ENCODE data around the gene OR2A25. TPM values are rescaled to one million over a fixed set of nuclear protein-coding genes. Genes with fewer than 3 reads are reported as not detected.
"Not testable (repeated sequence)": the region's sequence is repeated elsewhere in the genome, so short reads cannot be mapped to it uniquely, and the experiment has no call there.

OR2A25 gene, protein sequence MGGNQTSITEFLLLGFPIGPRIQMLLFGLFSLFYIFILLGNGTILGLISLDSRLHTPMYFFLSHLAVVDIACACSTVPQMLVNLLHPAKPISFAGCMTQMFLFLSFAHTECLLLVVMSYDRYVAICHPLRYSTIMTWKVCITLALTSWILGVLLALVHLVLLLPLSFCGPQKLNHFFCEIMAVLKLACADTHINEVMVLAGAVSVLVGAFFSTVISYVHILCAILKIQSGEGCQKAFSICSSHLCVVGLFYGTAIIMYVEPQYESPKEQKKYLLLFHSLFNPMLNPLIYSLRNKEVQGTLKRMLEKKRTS
- polyA plus RNA-seq (2013, experiment 1 of 2; ENCODE audit: insufficient read length): not detected
- polyA plus RNA-seq (2013, experiment 2 of 2; ENCODE audit: insufficient read length): not detected

DNA sequence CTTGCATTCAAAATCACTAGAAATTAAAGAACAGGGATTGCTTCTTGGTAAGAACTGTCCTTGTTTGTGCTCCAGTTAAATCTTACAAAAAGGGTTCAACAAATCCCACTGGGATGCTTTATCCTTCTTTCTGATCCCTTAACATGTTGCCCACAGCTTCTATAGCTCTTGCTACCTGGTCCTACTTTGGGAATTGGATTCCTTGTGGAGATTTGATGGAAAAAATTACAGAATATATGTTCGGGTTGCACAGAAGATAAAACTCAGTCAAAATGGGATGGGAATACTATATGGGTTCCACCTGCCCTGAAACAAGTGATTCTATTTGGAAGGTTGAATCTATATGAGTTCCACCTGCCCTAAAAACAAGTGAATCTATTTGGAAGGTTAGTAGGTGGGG, at the start of gene OR2A25:
TSS of gene OR2A25 (plus strand) at position 301 of the 400 bp plus-strand sequence. CDS start 4,409 bp downstream, outside the sequence.
- no peak for DNase-seq

DNA sequence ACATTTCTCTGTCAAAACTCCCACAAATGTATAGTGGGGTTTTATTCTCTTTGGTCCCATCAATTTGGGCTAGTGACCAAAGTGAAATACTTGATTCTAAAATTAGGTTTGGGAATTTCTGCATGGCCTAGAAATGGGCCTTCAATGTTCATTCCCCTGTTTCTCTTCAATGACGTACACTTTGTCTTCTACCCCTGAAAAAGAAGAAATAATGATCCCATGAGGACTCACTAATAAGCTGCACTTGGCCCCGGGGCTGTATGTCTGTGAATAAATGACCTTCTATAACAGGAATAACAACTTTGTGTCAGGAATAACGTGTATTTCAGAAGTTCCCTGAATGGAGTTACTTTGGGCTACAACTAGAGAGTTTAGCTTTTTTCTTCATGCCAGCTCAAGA, 49.3 kb upstream of the OR2A25 start:
- no peak for DNase-seq

DNA sequence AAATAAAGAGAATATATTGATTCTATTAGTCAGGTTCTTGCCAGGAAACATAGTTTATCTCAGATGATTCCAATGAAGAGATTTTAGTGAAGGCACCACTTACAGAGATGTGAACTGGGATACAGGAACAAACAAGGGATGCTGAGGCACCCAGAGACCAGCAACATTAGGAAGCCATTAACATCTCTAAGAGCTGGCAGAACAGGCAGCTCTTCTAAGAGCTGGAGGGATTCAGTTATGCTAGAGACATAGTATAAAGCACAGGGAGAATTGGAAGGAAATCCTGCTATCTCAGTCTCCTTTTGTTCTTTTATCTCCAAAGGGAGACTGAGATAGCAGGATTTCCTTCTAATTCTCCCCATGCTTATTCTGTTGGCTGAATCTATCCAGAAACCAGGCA, 47.4 kb upstream of the OR2A25 start:
- no peak for DNase-seq

DNA sequence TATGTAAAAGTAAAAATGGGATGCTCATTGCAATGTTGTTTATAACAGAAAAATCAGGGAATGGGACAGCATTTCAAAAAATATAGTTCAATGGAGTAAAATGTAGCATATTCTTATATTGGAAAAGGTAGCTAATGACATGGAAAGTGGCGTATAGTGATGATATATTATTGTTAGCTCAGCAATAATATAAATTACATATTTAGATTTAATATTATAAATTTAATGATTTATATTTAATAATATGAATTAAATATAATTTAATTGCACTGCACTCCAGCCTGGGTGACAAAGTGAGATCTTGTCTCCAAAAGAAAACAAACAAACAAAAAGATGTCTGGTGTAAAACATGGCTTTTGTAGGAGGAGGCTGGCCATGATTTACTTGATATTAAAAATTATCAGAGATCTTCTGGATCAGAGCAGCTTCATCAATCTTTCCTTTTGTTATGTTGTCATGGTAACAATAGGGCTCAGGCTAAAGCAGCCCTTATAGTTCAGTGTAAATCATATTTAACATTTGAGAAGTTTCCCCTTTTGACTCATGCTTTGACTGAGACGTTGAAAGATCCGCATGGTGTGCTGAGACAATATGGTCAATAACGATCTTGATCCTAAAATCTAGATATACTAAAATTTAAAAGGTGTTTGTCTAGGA, 46.3 kb upstream of the OR2A25 start:
- no peak for DNase-seq

DNA sequence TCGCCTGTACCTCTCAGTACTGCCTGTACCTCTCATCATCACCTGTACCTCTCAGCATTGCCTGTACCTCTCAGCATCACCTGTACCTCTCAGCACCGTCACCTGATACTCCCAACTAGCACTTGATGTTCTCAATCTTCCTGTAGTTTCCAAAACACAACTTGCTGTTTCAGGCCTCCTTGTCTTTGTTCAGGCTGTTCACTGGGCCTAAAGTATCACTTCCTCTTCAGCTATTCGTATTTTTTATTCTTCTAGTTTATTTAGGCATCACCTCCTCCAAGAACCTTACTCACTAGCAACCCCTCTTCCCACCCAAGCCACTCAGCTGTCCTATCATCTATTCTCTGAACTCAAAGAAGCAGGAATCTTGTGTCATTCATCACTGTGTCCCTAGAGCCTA, 45.4 kb upstream of the OR2A25 start:
- no peak for DNase-seq

DNA sequence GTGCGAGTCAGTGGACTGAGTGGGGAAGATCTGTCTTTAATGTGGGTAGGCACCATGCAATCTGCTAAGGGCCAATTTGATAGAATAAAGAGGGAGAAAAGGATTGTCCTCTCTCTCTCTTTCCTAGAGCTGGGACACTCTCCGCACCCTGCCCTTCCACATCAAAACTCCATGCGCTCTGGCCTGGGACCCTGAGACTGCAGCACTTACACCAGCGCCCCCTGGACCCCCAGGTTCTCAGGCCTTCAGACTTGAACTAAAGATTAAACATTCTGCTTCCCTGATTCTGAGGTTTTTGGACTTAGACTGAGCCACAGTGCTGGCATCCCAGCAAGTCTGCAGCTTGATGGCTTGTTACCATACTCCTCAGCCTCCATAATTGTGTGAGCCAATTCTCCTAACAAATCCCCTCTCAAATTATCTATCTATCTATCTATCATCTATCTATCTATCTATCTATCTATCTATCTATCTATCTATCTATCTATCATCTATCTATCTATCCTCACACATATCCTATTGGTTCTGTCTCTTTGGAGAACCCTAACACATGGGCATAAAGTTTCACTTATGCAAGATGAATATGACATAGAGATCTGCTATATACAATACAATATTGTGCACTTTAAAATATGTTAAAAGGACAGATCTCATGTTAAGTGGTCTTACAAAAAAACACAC, 43.3 kb upstream of the OR2A25 start:
- no peak for DNase-seq

DNA sequence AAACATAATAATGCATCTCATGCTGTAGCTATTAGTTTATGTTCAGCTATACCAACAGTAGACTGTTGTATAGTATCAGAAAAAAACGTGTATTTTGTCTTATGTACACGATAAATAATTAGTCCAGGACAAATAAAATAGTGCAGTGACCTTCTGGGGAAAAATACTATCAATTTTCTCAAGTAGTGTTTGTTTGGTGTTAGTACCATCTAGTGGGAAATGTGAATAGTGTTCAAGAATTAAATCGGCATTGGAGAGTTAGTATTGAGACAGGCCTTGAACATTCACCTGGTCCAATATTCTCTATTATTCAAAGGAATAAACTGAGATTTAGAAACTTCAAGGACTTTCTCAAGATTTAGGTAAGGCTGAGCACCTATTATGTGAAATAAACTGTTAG, 42.5 kb upstream of the OR2A25 start:
- DNase-seq: peak; percentile 45

DNA sequence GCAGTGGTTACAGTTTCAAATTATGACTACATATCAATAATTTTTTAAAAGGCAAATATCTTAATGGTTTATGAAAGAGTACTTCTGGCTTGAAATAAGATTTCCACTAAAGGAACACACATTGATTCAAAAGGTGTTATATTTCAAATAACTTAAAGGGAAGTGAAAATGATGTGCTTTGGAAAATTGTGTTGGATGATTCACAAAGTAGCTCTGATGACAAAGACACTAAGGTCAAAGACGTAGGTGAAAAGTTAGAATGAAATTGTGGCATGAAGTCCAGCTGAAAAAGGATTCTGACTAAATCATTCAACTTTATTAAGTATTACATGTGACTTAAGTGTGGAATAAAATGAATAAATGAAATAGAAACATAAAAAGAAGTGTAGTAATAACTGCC, 41.6 kb upstream of the OR2A25 start:
- no peak for DNase-seq

DNA sequence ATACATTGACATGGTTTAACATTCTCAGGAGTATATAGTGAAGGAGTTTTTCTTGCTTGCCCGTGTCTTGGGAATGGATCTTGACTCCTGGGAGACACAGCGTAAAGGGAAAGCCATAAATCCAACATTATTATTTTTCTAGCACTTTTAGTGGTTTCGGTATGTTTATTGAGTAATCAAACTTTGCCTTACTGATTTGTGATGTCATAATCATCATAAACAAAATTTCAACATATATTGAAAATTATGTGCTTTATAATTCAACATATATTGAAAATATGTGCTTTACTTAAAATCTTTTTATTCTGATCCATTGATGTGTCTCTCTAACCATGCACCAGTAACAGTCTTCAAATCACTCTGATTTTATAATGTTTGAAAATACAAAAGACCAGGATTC, 41.1 kb upstream of the OR2A25 start:
- DNase-seq: no peak

DNA sequence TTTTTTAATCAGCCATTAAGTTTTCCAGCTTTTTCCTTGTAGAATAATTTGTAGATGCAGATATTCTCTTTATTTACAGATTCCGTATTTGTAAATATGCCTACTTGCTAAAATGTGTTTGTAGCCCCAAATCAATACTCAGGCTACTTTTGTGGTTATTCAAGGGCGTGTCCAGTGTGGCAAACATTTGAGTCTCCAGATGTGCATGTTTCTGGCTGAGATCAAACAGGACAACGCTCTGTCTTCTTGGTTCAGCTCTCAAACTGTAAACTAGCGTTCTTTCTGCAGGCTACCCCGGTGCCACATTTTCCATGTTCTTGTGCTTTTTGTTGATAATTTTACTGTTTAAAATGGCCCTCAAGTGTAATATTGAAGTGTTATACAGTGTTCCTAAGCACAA, 37.1 kb upstream of the OR2A25 start:
- DNase-seq: no peak

DNA sequence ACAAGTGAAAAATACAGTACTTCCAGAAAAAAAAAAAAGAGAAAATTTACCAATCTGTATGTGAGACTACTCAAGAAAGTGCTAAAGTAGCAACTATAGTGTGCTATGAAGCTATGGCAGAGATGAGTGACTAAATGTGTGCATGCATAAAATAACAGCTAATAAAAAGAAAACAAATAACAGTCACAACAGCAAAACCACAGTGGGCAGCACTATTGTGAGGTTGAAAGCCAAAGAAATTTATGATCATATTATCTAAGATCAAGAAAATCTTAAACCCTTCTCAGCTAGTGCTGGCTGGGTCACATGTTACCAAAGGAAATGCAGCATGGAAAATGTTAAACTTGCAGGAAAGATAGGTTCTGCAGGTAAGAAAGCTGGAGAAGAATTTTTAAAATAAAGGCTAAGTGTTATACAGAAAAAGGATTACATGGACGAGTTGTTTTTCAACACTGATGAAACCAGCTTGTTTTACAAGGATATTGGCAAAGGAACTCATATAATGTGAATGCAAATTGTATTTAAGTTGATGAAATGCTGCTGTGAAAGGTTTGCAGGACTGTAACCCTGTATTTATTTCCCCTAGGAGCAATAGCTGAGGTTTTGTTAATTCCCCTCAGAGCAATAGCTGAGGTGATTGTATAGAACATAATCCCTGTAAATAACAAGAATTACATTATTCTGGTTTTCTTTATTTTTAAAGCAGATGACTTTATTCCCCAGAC, 36.5 kb upstream of the OR2A25 start:
- no peak for DNase-seq

DNA sequence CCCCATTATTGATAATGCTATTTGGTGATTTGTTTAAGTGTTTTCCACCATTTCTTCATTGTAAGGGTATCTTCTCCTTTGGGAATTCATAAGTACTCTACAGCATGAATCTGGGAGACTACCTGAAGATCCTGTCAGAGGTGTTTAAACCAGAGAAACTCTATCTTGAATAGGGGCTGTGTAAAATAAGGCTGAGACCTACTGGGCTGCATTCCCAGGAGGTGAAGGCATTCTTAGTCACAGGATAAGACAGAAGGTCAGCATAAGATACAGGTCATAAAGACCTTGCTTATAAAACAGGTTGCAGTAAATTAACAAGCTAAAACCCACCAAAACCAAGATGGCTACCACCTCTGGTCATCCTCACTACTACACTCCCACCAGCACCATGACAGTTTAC, 34.2 kb upstream of the OR2A25 start:
- DNase-seq: no peak

DNA sequence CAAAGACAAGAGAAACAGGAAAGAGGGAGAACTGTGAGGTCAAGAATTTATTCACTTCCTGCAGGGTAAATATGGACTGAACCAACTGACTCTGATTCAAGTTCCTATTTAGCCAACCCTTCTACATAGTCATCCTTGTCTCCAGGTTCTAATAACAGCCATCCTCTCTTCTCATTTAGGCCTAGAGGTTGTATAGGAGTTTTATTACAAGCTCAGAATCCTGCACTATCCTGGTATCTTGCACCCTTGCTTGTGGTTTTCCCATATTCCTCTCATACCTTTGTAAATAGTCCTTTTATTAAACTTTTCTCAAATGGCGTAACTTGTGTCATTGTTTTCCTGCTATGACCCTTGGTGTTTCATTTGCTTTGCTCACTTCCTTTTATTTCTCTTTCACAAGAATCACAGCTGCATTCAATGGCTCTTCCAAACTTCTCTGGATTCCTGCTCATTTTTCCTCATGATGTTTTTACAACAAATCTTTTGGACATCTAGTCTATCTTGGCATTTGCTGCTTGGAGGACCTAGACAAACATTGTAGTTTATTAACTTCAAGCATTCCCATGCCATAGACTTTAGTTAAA, 33.2 kb upstream of the OR2A25 start:
- DNase-seq: no peak

DNA sequence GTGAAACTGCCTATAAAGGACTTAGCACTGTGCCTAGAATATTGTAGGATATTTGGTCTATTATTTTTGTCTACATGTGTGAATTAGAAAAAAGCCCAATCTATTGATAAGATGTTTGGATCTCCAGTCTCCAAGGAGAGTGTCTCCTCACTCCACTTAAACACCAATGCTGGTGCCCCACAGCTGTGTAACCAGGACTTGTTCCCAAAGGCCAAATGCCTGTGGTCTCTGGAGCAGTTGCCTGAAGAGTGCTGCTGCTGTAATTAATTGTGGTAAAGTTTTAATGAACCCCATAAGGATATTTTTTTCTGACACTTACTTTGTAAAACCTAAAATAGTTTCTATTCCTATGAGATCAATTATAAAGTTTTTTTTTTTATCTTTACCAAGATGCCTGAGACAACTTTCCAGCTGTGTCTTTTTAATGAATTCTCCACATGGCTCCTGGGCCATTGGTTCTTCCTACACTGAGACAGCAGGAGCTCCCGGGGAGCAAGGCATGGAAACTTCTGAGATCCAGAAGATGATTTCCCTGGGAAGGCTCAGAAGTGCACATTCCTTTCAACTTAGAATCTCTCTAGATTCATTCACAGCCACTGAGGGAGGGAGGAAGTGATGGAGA, 32.1 kb upstream of the OR2A25 start:
- no peak for DNase-seq

DNA sequence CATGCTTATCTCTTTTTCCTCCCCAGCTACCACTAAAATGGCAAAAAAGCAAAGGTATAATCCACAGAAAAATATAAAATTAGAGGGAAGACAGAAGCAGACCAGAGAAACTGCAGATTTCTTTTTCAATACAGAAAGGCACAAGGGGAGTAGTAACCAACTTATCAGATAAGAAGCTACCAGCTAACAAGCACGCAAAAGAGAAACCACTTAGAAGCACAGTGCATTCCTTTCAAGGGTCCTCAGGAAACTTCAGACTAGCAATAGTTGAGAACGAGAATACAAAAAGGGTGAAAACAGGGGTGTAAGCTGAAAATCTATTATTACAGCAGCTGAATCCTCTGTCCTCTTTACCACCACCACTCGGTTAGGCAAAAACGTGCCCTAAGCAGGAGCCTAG, 30.7 kb upstream of the OR2A25 start:
- DNase-seq: no peak

DNA sequence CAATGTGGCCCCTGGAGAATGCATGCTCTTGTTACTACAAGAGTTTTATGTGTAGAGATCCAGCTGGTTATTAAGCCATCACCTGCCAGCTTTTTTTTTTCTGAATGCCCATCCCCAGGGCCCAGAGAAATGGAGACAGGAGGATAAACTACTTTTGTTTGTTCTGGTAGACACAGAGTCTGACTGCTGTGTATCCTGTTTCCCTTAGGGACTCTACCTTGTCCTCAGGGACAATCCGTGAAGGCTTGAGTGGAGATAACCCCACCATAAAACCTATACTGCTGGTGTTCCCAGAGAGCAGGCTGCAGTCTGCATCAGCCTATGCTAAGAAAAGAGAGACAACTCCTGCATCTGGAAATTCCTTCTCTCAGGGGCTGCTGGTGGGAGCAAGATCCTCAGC, 21.0 kb upstream of the OR2A25 start, which contains the start of gene OR2A5:
TSS of gene OR2A5 (plus strand) at position 301 of the 400 bp plus-strand sequence. CDS start 1,454 bp downstream, outside the sequence.
- DNase-seq: no peak

DNA sequence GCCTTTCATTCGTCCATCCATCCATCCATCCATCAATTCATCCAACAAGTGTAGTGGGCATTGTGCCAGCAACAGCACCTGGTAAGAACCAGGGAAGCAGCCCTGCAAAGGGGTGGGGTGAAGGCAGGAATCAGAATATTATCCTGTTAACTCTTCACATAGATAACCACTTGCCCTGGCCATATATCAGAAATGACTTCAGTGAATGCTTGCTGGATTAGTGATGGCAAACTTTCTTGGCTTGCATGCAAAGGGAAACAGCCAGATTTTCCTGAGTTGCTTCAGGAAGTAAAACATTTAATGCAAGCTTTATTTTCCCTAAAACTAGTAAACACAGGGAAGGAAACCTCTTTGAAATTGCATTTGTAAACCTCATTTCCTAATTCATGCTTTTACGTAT, 20.1 kb upstream of the OR2A25 start:
- no peak for DNase-seq

DNA sequence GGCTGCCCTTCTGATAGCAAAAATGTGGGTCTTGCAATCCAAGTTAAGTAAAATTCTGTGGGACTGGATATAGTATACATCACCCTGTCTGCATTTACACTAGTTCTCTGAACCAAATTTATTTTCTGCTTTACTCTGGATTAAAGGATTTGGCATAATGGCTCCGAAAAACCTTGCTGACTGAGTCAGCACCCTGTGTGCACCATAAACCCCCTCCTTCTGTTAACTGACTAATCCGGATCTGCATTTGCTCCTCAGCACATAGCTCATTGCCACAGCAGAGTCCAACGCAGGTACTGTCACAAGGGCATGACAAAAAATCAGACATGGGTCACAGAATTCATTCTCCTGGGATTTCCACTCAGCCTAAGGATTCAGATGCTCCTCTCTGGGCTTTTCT, 19.5 kb upstream of the OR2A25 start:
- no peak for DNase-seq

DNA sequence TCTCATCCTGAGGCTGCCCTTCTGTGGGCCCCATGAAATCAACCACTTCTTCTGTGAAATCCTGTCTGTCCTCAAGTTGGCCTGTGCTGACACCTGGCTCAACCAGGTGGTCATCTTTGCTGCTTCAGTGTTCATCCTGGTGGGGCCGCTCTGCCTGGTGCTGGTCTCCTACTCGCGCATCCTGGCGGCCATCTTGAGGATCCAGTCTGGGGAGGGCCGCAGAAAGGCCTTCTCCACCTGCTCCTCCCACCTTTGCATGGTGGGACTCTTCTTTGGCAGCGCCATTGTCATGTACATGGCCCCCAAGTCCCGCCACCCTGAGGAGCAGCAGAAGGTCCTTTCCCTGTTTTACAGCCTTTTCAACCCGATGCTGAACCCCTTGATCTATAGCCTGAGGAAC, 18.7 kb upstream of the OR2A25 start:
- DNase-seq: not testable (repeated sequence)

DNA sequence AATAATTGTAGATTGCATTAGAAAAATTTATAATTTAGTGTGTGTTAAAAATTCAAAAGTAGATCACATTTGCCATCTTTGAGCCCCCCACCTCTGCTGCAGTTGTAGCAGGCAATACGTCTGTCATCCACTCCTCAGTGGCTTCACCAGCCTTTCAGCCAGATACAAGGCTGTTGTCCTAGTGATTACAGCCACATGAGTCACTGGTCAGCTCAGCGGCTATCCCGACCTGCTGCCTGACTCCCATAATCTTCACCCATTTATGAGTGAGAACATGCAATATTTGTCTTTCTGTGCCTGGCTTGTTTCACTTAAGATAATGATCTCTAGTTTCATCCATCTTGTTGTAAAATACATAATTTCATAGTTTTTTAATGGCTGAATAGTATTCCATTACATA, 11.7 kb upstream of the OR2A25 start:
- peak; percentile 12 for DNase-seq

DNA sequence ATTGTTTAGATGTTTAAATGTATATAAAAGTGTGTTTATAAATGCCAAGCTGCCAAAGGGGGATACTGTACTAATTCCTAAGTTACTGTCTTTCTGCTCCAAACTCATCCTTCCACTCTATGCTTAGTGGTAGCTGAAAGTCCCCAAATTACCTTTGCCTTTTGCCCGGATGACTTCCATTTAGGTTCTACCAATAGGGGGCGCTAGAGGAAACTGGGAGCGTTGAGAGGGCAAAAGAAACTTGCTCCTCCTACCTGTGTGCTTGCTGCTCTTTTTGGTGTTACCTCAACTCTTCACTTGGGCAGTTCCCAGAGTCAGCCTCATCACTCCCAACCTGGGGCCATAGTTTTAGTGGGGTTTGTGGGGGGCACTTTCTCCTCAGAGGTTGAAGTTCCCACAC, 5.9 kb upstream of the OR2A25 start:
- DNase-seq: no peak

DNA sequence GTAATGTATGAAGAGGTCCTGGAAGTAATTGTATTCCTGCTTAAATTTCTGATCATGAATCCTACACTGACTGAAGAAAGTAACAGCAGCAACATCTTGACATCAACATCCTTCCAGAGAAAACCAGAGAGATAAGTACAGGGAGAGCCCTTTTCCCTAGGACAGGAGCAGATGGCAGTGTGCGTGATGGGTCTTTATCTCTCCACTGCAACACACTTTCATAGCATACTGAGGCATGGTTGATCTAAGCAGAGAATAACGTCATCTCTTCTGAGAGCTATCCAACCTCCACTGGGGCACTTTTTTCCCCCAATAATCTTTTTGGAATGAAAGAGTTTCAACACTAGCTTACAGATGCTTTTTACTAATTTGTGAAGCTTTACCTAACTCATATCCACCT, 342 bp downstream of the OR2A25 start:
- DNase-seq: no peak
